ENCODE data around the gene GRIK1.

Gene GRIK1

DNA sequence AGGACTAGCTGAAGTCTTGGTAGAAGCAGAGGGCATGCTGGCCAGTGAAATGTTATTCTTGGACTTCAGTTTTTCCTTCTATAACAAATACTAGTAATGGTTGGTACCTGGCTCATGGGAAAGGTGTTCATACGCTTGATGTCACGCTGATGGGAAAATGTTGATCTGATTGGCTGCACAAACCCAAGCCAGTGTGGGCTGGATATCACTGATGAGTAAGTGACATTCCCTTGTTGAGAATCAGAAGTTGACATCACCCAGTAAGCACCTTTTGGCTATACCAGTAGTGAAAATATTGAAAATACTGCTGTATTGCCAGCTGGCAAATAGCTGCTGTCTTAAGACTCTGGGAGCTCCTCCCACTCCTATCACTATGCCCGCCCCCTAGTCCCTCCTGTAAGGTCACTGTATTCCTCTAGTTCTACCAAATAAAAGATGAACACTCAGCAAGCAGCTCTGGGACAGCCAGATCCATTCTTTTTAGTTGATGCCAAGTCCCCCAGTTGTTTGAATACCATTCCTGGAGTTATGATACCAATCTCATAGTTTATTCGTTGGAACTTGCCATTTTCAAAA is 168.2 kb downstream of the GRIK1 start:
- no peak for ATAC-seq

DNA sequence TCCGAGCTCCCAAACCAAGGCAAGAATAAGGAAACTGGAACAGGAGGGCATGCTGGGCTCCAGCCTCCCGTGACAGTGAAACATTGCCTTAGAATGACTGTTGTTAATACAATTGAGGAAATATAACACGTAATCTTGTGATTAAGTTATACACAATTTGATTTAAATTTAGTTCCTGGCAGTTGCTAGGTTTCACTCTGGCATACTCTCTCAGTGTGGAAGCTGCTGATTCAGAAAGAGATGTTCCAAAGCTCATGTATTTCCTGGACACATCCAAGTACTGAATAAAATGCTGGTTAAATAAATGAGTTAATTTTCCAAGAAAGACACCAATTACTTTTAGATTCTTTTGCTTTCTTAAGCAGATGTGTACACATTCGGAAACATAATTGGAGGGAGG is 176.1 kb downstream of the GRIK1 start:
- ATAC-seq: no peak

DNA sequence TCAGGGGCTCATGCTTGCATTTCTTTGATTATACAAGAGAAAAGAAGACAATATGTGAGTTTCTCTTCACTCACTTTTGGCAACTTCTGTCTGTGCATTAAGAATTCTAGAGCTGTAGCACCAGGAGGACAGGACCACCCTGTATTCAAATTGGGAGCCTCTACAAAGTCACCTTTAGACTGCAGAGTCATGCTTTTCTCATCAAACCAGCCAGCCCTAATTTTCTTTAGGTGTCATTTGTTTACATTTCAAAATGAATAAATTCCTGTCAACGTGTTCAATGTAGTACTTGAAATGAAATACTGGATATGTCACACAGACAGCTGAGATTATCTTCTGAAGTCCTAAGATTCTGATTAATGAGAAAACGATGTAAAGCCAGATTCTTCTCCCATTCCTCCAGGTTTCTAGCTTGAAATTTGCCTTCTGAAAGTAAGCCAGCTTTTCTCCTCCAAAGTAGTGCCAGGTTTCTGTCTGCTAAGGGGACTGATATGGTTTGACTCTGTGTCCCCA is 177.2 kb downstream of the GRIK1 start:
- no peak for ATAC-seq

DNA sequence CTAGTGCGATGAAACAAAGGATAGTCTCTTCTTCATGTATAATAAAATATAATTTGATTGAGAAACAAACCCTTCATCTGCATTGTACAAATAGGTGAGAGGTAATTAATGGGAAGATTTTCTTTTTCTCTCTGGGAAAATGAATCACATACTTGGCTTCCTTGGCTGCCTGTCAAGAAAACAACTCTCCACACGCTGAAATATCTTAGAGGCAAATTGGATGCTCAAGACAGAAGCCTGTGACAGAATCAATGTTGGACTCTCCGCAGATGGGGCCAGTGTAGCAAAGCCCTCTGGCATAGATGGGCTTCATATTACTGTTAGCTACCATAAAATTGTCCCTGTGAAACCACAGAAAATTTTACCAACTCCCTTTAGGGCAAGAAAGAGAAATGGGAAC is 186.6 kb downstream of the GRIK1 start:
- ATAC-seq: no peak

DNA sequence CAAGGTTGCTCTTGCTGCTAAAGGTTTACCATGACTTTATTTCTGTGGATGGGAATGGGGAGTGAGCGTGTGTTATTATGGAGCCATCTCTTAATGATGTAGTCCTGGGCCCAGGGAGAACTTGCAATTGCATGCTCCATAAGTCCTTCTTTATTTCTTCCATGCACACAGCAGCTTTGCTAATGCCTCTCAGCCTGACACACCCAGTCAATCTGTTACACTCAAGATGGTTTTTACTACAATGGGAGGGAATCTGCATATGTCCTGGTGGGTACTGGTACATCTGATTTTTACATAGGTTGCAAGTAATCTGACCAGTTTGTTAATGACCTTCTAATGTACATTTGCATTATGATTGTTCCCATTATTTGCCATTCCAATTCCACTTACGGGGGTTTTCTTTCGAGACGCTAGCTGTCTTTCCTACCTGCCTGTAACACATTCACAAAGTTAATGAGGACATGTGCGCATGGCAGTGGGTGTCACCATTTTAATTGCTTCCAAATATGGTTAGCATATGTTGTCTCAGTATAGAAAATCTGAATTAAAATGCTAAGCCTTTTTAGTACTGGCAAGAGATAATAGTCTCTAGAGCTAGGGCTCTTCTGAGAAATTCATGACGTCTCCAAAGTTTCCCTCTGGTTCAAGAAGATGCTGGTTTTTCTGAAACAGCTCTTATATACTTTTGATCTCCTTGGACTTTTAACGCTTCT is 188.2 kb downstream of the GRIK1 start:
- ATAC-seq: no peak

DNA sequence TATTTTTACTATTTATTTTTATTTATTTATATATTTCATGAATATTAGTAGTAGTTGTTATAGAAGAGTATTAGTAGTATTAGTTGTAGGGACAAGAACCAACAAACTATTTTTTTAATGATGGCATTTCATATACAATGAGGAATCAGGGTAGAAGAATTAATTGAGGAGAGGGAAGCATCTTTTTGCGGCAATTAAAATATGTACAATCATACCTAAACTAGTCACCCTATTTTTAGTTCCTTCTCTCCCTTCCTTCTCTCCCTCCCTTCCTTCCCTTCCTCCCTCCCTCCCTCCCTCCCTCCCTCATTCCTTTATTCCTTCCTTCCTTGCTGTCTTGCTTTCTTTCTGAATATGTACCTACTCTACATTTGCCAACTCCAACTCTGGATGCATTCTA is 189.8 kb downstream of the GRIK1 start:
- ATAC-seq: no peak

DNA sequence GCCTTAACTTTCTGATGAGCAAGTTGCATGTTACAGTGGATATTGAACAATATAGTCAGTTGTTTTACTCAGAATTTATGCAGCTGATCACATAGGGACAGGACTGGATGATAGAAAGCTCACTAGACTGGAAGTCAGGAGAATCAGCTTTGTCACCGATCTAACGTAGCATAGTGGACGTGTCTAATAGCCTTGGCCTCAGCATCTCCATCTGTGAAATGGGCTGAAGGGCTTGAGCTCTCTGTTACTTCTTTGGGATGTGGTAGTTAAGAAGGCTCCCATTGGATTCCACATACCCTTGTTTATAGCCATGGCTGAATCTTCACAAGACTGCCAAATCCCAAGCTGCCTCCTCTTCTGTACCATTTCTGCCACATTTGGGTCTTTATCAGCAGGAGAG is 190.6 kb downstream of the GRIK1 start:
- no peak for ATAC-seq

DNA sequence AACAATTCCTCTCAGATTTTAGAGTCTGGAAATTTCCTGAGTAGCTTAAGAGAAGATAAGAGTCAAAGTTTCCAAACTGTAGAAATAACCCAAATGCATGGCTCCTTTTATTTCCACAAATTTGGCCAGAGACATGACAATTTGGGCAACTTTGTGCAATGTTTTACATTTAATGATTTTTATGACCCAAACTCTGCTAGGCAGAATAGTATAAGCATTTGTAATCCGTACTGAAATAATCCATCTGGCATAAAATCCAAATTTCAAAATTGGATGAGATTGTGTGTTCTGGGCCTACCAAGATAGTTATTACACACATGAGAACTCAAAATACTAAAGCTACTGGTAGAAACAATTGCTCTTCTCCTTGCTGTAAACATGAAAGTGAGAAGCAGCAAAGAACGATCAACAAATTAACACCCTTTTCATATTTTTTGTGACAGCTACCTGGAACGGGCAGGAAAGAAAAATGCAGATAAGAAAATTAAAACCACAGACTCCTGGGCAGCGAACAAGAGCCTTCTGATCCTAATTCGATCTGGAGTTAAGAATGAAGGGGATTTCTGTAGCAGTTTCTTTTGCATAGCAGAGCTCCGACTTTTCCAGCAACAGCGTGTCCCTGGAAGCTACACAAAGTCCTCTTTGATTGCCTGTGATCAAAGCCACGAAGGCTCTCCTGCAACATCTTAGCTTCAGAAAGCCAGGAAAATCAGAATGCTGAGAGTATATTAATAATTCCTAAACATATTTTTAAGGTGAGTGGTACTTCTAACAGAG is 191.2 kb downstream of the GRIK1 start:
- no peak for ATAC-seq

DNA sequence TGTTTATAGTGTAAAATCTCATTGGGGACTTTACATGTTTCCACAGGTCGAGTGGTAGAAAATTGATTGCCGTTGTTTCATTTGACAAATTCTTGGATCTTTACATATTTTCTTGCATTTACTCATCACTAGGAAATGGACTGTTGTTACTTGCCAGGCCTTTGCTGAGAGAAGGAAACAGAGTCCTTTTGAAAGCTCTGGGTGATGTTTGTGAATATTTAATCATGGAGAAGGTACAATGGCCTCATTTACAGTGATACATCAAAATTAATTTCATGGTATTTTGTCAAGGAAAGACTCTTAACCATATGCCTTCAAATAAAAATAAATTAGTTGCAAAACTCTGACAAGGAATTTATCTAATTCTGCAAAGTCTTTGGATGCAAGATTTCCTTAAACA is 198.0 kb downstream of the GRIK1 start:
- no peak for ATAC-seq

DNA sequence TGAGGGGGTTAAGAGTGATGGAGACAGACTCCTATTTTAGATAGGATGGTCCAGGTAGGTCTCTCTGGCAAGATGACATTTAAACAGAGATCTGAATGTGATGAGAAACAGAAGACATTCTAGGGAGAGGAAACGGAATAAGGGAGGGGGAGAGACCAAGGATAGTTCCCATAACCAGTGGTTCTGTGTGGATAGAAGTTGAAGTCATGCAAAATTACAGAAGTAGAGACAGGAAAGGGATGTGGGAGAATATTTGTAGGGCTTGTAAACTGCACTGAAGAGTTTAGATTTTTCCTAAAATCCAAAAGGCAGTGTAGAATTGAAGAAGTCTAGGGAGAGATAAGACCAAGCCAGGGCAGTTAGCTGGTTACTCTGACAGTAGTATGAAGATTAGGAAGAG is 200.6 kb downstream of the GRIK1 start:
- ATAC-seq: no peak

DNA sequence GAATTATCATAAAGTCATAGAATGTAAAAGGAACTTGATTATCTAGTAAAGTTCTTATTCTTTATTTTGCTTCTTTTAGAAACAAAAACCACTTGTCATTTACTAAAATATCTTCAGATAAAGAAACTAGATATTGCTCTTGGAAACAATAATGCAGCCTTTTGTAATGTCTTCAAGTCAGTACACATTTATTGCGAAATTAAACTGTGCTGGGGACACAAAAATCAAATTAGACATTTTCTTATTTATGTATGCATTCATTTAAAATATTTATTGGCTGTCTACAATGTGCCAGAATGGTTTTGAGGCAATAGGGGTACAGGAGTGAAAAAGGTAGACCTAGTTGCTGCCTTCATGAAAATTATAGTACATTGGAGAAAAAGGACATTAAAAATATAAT is 201.1 kb downstream of the GRIK1 start:
- no peak for ATAC-seq

DNA sequence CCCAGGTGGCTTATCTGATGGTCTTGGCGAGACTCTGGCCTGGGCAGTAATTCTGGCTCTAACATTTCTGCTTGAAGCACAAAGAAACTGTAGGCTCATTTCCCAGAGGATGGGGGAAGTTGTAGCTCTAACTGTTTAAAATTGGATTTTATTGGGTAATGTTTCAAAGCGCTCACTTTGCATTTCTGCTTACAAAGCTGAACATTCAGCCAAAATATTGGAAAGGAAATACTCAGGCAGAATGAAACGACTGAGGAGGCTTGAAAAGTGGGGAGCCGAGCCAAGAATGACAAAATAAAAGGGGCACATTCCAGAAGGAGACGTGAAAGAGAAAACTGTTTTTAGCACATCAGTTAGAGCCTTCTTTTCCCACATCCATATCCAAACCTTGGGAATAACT is 202.6 kb downstream of the GRIK1 start:
- no peak for ATAC-seq

DNA sequence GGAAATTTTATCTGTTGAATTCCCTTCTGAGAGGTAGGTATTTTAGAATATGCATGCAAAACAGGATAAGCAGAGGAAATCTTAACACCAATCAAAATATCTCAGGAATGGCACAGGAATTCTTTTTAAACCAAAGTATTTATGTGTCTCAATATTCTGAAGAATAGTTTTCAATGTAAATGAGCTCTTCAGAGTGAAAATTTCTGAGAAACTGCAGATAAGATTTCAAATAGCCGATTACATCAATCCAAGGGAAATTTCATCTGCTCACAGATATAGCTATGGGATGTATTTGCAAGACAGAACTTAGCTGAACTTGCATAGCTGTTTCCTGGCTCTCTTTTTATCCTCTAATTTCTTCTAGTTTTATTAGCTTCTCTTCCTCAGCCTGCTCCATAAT is 209.5 kb downstream of the GRIK1 start:
- ATAC-seq: no peak

DNA sequence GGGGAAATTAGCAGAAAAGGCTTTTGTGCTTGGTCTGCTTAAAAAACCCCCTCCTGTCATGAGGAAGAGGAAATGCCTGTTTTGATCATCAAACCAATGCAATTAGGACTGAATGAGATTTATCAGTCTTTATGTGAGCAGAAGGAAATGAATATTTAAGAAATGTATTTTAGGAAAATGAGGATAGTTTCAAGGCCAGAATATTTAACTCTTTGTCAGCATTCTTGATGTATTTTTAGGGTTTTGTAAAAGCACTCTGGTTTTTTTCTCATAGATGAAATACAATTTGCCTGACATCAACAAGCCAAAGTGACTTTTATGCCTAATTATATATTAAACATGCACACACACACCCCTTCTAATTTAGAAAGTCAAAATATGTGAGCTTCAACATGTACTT is 213.8 kb downstream of the GRIK1 start:
- no peak for ATAC-seq

DNA sequence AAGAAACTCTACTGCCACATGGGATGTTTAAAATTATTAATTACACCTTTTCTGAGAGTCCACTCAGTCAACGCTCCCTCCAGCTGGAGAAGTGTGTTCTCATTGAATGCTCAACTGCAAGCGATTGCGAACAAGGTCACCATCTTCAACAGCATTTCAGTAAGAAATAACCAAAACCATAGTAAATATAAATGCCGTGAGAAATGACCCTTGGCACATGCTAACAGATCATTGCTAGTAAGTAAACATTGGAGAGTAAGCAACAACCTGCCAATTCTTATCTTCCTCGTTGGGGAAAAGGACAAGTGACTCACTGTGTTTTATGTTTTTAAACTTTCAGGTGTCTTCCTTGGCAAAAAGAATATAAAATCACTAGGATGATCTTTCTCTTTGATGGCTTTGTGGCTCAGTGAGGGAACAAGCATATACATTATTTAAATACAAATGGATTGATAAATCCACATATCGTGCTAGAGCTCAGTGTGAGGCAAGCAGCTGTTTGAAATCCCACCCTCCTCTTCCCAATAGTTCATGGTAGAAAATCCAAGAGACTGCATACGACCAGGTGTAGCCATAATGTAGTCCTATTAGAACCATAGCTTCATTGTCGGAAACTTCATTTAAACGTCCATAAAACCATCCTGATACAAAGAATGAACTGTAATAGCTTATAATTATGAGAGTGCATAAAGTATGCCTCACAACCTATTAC is 214.6 kb downstream of the GRIK1 start:
- ATAC-seq: no peak

DNA sequence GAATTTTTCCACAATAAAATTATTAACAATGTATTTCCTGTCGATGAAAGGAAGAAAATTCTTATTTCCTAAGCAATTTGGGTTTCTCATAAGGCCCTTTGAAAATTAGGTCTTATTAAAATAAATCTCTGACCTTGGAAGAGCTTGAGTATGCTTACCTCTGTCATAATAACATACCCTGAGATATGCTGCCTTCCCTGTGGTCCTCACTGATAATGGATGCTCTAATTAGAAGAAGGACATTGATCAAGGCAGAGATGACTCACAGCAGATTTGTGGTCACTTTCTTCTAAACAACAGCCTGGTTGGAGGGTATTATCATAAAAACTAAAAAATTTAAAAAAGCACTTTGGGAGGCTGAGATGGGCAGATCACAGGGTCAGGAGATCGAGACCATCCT is 217.8 kb downstream of the GRIK1 start:
- ATAC-seq: no peak

DNA sequence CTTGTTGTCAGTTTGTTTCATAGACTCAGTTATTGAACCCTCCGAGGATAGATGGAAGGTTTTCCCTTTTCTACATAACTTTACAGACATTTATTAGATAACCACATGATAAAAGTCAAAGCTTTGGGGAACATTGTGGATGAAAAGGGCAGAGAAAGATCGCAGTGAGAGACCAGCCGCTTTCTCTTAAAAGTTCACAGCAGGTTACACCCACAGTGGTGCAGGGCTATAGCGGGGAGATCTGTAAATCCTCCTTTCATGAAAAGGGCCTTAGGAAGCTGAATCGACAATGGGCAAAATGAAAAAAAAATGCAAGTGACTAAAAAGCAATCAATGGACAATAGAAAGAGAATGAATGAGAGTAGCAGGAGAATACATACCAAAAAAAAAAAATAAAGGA is 218.6 kb downstream of the GRIK1 start:
- no peak for ATAC-seq

DNA sequence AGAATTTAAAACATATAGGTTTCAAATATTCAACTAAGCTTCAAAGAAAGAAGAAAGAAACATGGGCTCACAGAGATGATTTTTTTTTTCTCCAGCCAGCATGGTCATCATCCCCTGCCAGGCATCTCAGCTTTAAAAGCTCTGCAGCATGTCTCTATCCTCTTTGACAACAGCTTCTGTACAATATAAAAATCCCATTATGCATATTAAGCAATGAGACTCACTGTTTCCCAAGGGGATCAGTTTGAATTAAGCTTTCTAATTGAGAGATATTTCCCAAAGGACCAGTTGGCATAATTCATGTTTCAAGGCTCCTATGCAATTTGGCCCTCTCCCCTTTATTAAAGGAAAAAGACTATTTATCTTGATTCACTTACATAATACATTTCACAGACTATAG is 220.3 kb downstream of the GRIK1 start:
- no peak for ATAC-seq

DNA sequence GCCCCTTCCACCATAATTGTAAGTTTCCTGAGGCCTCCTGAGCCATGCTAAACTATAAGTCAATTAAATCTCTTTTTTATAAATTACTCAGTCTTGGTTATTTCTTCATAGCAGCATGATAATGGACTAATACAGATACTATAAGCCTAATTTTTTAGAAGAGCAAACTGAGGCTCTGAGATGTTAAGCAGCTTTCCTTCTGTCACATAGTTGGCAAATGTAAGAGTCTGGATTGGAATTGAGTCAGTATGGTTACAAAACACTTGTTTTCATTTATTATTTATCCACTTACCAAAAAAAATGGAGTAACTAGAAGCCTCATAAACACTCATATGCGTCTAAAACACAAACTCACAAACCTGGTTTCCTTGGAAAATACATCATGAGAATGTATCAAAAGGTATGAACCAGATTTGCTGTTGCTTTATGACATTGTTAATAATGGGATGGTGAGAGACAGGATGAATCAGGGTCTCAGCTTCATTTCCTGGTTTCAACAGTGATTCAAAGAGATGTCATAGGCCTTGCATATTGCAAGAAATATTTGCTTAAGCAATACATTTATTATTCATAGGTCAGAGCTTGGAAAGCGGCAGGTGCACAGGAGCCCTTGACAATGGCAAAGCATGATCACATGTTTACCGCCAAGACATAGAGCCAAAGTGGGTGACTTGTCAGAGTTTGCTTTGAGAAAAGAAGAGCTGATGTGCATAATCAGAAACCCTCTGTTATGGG is 221.5 kb downstream of the GRIK1 start:
- ATAC-seq: peak; percentile 56

DNA sequence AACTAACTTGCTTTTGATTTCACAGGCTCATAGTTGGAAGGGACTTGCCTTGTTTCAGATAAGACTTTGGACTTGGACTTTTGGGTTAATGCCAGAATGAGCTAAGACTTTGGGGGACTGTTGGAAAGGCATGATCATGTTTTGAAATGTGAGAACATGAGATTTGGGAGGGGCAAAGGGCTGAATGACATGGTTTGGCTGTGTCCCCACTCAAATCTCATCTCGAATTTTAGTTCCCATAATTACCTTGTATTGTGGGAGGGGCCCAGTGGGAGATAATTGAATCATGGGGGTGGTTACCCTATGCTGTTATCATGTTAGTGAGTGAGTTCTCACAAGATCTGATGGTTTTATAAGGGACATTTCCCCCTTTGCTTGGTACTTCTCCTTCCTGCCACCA is 222.1 kb downstream of the GRIK1 start:
- ATAC-seq: no peak

DNA sequence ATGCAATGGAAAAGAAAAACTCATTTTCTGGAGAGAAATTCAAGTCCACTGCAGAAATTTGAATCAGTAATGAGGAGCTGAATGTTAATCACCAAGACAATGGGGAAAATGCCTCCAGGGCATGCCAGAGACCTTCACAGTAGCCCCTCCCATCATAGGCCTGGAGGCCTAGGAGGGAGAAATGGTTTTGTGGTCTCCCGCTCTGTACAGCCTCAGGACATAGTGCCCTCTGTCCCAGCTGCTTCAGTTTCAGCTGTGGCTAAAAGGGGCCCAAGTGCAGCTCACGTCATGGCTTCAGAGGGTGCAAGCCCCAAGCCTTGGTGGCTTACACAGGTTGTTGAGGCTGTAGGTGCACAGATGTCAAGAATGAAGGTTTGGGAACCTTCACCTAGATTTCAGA is 223.0 kb downstream of the GRIK1 start:
- no peak for ATAC-seq

DNA sequence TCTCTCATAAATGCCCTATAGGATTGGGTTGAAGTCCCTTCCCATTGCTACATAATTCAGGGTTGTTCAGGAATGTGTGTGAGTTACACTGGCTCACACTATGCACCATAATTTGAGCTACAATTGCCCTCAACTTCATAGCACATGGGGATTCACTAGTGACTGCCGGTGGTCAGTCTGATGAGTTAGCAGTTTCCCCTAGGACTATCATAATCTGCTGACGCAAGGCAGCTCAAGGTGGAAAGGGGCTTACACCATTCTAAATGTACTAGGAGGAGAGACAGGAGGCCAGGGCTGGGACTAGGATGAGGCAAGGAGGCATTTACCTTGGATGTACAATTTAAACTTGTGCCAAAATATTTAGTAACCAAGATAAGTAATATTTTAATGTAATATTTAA is 224.7 kb downstream of the GRIK1 start:
- ATAC-seq: no peak

DNA sequence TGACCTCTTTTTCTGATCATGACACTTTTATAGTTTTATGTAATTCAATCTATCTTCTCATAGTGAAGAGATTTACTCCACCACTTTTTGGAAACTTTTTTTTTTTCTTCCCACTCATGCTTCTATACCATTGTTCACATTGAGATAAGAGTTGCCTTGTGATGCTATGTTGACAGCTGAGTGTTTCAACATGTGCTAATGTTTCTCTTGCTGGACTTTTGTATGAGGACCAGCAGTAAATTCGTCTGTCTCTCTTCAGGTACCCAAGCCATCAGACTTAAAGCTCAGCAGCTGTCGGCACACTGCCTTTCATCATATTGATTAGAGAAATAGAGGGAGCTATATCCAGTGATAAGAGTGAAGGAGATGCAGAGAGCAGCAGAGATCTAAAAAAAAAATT is 227.0 kb downstream of the GRIK1 start:
- no peak for ATAC-seq
